ENCODE data around the gene PPFIBP1. TPM values are rescaled to one million over a fixed set of nuclear protein-coding genes. Genes with fewer than 3 reads are reported as not detected.

Gene PPFIBP1
- total and polyA plus RNA-seq, 2 of the 13 experiments (the other 11 are each of a cell fraction or from before 2014, with no cell fraction given), result 16.2 to 21.8 TPM

- TF ChIP-seq AFF4 (CRISPR knock-in tag; IDR thresholded peaks at IDR 0.05) (no peak), DDIT3 (CRISPR knock-in tag; IDR thresholded peaks at IDR 0.05) (no peak), ZNF776 (CRISPR knock-in tag; IDR thresholded peaks at IDR 0.05) (no peak), TEAD2 (CRISPR knock-in tag; IDR thresholded peaks at IDR 0.05) (no peak), ZNF605 (CRISPR knock-in tag; IDR thresholded peaks at IDR 0.05) (no peak), GABPA (IDR thresholded peaks at IDR 0.05; ENCODE audit: low read depth, low read length) (no peak), GABPA (CRISPR knock-in tag; IDR thresholded peaks at IDR 0.05; ENCODE audit: low read depth) (no peak), ARID5B (CRISPR knock-in tag; IDR thresholded peaks at IDR 0.05) (peak; percentile 60), ZFY (CRISPR knock-in tag; IDR thresholded peaks at IDR 0.05) (peak; percentile 51), ZNF331 (CRISPR knock-in tag; IDR thresholded peaks at IDR 0.05) (peak; percentile 79; the same call in 1 of the 2 replicates), RERE (CRISPR knock-in tag; IDR thresholded peaks at IDR 0.05; ENCODE audit: low read depth) (no peak), ZFP91 (CRISPR knock-in tag; IDR thresholded peaks at IDR 0.05; ENCODE audit: borderline replicate concordance) (peak; percentile 71; the same call in 1 of the 2 replicates), MAF1 (CRISPR knock-in tag; IDR thresholded peaks at IDR 0.05; ENCODE audit: borderline replicate concordance) (no peak), NAIF1 (CRISPR knock-in tag; IDR thresholded peaks at IDR 0.05; ENCODE audit: borderline replicate concordance) (no peak), ZFP37 (CRISPR knock-in tag; IDR thresholded peaks at IDR 0.05; ENCODE audit: borderline replicate concordance) (peak; percentile 14; the same call in 1 of the 2 replicates)
Measured at GRCh38 chr12:27705263-27705662, 181.3 kb downstream of the PPFIBP1 start (continued).
